ENCODE results near the gene ZNF483.
"Not testable (repeated sequence)": the region's sequence is repeated elsewhere in the genome, so short reads cannot be mapped to it uniquely, and the experiment has no call there.

ZNF483 gene

DNA sequence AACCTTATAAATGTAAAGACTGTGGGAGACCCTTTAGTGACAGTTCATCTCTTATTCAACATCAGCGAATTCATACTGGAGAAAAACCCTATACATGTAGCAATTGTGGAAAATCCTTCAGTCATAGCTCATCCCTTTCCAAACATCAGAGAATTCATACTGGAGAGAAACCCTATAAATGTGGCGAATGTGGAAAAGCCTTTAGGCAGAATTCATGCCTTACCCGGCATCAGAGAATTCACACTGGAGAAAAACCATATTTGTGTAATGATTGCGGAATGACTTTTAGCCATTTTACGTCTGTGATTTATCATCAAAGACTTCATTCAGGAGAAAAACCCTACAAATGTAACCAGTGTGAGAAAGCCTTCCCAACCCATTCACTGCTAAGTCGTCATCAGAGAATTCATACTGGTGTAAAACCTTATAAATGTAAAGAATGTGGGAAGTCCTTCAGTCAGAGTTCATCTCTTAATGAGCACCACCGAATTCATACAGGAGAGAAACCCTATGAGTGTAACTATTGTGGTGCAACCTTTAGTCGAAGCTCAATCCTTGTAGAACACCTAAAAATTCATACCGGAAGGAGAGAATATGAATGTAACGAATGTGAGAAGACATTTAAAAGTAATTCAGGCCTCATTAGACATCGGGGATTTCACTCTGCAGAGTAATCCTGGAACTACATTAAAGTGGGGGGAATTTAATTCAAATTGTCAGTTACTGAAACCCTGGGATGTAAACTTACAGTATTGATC, 17.7 kb downstream of the ZNF483 start:
- DNase-seq (ENCODE audit: low spot score) = no peak

DNA sequence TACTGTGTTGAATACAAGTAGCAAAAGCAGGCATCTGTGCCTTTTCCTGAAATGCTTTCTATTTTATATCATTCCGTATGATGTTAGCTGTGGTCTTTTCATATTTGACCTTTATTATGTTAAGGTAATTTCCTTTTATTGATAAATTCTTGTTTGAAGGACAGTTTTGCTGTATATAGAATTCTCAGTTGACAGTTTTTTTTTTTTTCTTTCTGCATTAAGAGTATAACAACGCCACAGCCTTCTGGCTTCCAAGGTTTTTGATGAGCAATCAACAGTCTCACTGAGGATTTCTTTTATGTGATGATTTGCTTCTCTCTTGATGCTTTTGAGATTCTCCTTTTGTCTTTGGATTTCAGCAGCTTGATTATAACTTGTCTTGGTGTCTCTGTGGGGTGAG, 23.6 kb downstream of the ZNF483 start:
- DNase-seq (ENCODE audit: low spot score) = no peak

DNA sequence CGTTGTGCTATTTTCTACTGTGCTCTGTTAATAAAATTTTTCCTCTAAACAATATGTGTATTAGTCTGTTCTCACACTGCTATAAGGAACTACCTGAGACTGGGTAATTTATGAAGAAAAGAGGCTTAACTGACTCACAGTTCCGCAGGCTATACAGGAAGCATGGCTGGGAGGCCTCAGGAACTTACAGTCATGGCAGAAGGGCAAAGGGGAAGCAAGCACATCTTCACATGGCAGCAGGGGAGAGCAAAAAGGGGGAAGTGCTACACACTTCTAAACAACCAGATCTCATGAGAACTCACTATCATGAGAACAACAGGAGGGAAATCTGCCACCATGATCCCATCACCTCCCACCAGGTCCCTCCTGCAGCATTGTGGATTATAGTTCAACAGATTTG, 30.4 kb downstream of the ZNF483 start:
- not testable (repeated sequence) for DNase-seq (ENCODE audit: low spot score)

DNA sequence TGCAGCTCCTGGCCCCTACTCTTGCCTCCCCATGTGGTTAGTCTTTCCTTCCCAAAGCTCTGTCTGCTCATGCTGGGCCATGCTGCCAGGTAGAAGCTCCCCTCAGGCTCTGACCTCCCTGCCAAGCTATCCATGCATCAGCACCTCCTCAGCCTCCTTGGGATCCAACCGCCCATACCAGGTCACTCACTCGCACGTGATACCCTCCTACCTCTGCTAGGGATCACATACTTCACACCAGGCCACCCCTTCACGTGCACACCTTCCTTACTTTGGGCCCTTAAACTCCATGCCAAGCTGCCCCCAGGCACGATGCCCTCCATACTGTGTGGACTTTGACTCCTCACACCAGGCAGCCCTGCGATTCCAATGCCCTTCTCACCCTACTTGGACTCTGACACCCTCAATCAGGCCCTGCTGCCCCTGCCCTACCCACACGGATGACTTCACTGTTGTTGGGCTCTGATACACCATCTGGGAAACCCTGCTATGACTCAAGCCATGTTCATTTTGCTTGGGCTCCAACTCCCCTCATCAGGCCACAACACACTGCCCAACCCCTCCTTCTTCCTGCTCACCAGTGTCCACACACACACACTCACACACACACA, 34.1 kb downstream of the ZNF483 start:
- DNase-seq (ENCODE audit: low spot score) = no peak

DNA sequence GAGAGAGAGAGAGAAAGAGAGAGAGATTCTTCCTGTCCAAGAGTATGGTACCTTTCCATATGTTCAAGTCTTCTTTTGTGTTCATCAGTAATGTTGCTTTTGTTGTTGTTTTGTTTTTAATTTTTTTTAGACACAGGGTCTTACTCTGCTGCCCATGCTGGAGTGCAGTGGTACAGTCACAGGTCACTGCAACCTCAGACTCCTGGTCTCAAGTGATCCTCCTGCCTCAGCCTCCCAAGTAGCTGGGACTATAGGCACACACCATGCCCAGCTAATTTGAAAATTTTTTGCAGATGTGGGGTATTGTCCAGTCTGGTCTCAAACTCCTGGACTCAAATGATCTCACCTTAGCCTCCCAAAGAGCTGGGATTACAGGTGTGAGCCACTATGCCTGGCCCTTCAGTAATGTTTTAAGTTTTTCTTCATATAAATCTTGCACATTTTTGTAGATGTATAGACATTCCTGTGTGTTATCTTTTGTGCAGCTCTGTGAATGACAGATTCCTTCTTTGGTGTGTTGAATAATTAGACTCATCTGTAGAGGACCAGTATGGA, 36.3 kb downstream of the ZNF483 start:
- DNase-seq (ENCODE audit: low spot score) = no peak

DNA sequence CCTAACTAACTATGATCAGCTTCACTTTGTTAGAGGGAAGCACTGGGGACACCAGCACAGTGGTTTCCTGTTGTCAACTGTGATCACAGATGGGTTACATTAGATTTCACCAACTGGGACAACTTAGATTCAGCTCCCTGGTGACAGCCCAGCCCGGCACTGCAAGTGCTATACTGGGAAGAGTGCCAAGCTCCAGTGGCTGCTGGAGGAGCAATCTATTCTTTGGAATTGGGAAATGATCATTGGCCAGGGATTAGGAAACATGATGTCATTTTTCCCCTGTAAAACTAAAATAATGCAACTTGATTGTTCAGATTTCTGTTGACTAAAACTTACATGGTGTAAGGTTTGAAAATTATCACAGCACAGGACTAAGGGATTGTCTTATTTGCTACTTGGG, 41.3 kb downstream of the ZNF483 start:
- DNase-seq (ENCODE audit: low spot score) = no peak

DNA sequence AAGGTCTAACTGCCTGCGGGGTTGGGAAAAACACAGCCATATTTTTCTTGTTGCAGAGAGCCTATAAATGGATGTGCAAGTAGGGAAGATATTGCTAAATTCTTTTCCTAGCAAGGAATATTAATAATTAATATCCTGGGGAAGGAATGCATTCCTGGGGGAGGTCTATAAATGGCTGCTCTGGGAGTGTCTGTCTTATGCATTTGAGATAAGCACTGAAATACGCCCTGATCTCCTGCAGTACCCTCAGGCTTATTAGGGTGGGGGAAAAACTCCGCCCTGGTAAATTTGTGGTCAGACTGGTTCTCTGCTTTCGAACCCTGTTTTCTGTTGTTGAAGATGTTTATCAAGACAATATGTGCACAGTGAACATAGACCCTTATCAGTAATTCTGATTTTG, 43.1 kb downstream of the ZNF483 start:
- not testable (repeated sequence) for DNase-seq (ENCODE audit: low spot score)

DNA sequence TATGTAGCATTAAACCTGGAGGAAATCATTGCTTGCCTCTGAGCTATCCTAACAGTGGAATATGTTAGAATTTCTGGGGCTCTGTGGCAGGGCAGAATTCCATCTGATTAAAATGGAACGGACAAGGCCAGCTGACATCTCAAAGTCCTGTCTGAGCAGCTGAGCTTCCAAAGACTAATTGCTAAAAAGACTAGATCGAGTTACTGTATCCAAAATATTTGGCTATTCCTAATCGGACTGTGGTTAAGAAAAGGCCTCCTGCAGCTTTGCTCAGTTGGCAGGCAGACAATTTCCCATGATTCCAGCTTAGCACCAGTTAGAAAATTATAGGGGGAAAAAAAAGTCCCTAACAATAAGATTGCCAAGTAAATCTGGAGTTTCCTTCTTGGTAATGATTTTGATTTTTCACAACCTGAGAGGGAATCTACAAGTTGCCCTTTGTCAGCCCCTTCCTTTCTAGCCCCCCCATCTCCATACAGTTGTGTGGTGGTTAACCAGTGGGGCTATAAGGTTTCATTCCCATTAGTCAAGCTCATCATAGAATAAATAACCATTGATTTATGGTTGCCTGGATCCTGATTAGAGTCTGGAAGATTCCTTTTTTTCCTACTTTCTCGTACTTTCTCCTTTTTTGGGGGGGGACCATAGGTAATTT, 48.1 kb downstream of the ZNF483 start:
- peak; percentile 28 for DNase-seq (ENCODE audit: low spot score)

DNA sequence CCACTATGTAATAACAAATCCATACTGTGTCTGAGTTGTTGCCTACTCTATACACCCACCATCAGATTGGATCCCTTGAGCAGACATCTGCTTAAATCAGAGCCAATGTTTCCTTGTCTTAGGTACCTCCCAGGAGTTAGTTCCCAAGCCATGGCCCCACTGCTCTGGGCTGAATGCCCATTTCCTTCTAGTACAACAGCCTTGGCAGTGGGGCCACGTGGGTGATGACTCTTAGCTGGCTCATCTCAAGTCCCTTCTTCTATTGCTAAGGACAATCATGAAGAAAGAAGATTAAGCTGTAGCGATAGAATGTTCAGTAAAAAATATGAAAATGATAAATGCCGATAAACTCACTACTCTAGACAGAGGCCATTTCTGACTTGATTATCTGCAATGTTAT, 57.9 kb downstream of the ZNF483 start:
- DNase-seq (ENCODE audit: low spot score) = no peak

DNA sequence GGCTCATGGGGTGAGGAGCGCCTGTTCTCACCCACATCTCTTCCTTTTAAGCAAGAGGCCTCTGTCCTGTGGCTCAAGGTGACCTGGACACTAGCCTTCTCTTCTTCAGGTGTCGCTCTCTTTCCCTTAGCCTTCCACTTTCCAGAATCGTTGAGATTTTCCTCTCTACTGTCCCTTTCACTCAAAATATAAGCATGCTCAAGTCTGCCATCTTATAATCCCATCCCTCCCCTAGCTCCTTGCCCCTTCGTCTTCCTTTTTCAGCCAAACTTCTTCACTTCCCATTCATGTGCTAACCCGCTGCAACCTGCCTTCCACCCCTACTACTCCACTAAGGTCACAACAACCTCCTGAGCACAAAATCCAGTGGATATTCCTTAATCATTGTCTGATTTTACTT, 61.4 kb downstream of the ZNF483 start:
- DNase-seq (ENCODE audit: low spot score) = no peak

DNA sequence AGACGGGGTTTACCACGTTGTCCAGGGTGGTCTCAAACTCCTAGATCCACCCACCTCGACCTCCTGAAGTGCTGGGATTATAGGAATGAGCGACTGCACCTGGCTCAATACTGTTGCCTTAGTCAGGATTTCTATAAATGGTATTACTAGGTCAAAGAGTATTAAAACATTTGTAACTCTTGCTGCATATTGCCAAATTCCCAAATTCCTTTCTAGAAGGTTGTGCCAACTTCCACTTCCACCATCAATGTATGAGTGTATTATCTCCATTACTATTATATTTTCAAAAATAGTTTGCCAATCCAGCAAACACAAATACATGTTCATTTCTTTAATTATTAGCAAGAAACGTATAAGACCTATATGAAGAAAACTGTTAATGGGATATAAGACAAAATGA, 63.9 kb downstream of the ZNF483 start:
- DNase-seq (ENCODE audit: low spot score) = no peak

DNA sequence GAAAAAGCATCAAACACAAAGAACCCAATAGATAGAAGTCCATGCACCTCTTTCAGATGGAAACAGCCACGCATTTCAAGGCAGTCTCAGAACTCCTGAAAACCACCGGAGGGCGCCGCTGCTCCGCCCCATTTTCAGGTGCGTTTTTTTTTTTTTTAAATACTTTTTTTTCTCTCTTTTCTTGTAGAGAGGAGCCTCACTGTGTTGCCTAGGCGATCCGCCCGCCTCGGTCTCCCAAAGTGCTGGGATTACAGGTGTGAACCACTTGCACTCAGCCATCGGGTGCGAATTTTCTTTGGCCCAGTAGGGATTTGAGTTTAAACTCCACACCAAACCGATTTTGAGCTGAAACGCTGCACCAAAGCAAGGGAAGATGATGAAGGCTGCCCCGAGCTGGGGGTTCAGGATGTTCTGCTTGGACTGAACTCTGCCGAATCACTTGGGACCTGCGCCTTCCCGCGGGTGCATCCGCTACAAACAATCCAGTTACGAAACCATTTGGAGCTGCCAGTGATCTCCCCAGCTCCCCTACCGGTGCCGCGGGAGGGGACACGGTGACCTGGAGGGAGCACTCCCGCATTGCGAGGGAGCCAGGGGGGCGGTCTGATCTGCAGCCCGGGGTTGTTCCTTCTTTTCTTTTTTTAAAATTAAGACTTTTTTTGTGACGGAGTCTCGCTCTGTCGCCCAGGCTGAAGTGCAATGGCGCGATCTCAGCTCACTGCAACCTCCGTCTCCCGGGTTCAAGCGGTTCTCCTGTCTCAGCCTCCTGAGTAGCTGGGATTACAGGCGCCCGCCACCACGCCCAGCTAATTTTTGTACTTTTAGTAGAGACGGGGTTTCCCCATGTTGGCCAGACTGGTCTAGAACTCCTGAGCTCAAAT, 73.1 kb downstream of the ZNF483 start:
- peak; percentile 82 for DNase-seq (ENCODE audit: low spot score)

DNA sequence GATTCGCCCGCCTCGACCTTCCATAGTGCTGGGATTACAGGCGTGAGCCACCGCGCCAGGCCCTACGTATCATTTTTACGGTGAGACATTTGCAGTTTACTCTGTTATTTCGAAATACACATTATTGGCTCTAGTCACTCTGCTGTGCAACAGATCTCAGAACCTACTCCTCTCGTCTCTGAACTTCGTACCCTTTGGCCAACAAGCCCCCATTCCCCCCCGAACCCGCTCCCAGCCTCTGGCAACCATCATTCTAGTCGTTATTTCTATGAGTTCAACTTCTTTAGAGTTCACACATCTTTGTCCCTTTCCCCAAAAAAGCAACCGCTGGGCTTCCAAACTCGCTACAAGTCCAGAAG, 73.7 kb downstream of the ZNF483 start:
- peak; percentile 13 for DNase-seq (ENCODE audit: low spot score)

DNA sequence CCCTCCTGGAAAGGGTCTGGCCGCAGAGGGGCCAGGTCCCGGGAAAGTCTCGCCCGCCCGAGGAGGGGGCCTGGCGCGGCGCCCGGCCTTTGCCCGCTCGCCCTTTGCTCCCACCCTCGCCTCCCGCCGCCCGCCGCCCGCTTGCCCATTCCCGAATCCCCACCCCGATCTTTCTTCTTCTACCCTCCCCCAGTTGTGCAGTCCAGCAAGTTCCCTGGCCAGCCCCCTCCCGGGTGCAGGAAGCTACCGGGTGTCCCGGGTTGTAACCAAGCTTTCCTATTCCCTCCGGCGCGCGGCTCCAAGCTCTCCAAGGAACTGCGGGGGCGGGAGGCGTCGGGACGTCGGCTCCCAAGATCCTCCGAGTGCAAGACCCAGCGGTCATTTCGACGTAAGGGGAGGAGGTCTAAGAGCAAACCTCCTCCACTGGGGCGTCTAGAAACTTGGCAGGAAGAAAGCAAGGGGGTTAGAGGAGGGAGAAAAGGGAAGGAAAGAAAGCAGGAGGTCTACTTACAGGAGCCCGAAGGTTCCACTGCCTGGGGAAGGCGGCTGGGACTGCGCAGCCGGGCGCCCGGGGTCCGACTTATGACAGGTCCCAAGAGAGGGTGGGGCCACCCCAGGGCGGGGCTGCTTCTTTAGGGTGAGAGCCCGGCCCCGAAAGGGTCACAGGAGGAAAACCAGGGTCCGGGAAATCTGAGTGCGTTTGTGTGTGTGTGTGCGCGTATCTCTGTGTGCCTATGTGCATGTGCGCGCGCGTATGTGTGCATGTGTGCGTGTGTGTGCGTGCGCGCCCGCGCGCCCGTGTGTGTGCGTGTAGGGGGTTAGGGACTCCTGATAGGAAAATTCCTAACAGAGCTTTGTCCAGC, 74.3 kb downstream of the ZNF483 start, which contains the start of gene PTGR1:
TSS of gene PTGR1 (minus strand) at position 556 of the 863 bp plus-strand sequence. CDS start 2,225 bp downstream, outside the sequence.
- DNase-seq (ENCODE audit: low spot score) = peak; percentile 73

DNA sequence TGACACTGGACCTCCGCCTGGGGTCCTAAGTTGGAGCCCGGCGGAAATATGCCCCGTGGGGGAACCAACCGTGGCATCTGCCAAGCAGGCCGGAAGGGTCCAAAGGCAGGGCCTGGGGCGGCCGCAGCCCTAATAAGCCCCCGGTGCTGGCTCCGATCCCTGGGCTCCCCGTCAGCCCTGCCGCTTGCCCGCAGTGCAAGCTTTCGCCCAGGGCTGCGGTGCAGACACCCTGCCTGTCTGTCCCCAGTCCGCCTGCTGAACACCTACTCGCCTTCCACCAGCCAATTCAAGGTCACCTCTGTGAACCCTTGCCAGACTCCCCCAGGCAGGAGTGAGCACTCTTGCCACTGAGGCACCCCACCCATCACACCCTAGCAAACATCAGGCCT, 75.0 kb downstream of the ZNF483 start:
- DNase-seq (ENCODE audit: low spot score) = peak; percentile 14

DNA sequence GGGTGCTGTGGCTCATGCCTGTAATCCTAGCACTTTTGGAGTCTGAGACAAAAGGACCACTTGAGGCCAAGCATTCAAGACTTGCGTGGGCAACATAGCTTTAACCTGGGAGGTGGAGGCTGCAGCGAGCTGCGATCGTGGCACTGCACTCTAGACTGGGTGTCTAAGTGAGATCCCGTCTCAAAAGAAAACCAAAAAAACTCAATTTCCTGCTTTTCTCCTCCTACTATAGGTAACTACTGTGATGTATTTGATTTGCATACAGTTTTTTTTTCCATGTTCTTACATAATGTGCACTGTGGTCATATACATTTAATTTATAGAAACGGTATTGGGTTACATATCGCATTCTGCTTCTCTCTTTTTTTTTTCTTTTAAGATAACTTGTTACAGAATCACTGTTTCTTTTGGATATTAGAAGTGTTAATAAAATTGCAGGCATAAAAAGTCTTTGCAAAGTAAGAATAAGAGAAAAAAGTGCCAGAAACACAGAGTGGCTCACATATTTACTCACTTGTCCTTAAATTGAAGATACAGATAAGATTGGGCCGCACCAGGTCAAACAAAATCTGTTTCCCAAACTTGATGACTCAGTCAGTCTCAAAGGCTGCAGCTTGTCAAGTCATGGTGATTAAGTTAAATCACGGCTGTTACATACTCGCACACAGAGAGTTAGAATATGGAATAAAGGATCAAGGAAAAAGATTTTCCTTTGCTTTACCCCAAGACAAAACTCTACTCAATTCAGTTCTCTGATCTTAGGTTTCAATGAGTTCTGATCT, 76.4 kb downstream of the ZNF483 start:
- DNase-seq (ENCODE audit: low spot score) = no peak

DNA sequence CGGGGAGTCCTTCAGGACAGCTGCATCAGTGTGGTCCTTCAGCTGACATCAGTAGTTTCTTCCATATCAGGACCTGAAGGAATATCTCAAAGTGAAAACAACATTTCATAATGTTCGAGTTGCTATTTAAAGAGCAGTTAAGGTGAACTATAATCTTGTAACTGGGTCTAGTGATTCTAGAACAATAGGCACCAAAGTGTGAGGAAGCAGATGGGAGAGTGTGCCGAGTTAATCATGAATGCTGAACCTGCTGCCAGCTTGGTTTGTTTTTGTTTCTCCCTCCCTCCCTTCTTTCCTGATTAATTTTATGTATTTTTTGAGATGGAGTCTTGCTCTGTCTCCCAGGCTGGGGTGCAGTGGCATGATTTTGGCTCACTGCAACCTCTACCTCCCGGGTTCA, 78.1 kb downstream of the ZNF483 start:
- no peak for DNase-seq (ENCODE audit: low spot score)

DNA sequence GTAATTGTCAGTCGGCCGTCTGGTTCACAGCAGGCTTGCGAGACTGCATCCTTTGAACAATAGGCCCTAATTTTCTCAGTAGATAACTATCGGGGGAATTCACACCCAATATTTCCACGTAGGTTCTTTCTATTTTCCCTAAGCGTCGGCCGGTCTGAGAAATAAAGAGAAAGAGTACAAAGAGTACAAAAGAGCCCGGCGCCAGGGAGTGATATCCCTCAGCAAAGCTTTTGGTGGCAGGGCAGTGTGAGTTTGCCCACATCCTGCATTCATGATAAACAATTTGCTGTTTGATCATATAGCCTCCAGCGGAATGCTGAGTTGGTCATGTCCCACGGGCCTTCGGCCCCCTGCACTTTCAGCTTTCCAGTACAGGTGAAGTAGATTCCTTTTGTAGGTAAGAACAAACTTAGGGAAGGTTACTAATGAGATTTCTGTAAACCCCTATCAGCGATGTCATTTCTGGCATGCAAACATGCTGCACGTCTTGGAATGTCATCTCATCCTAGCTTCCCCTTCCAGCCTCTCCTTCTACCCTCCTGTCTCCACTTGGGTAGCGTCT, 79.2 kb downstream of the ZNF483 start:
- no peak for DNase-seq (ENCODE audit: low spot score)

DNA sequence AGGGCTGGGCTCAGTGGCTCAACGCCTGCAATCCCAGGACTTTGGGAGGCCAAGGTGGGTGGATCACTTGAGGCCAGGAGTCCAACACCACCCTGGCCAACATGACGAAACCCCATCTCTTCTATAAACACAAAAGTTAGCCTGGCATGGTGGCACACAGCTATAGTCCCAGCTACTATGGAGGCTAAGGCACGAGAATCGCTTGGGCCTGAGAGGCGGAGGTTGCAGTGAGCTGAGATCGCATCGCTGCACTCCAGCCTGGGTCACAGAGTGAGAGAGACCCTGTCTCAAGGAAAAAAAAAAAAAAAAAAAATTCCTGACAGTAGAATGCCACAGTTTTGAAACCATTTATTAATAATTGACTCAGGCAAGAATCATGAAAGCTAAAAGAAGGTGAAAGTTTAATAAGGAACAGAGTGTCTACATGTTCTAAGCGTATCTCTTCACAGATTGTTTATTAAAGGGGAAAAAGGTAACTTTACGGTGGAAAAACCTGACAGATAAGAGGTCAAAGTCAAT, 80.1 kb downstream of the ZNF483 start:
- no peak for DNase-seq (ENCODE audit: low spot score)

DNA sequence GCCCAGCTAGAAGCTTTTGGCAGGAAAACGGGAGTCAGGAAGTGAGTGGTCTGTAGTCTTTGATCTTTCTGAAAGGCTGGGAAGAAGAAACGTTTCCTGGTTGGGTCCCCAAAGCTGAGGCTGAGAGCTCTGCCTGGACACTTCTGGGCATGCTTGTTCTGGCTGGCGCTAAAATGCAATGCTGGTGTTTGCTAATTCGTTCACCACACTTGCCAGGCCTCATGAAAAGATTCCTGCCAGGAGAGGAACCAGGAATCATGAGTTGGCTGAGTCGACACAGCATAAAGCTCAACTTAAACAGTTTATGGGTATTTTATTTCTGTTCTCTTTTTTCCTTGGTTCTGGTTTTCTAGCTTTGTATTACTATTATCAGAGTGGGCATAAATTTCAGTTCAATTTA, 85.2 kb downstream of the ZNF483 start:
- DNase-seq (ENCODE audit: low spot score) = no peak

All from cerebellar cortex (tissue), 1 donor.